ENCODE measurements around the gene OR10AD1. TPM values are rescaled to one million over a fixed set of nuclear protein-coding genes. Genes with fewer than 3 reads are reported as not detected.

The OR10AD1 gene
- total and polyA plus RNA-seq, 9 of the 15 experiments (the other 6 are each of a cell fraction or from before 2014, with no cell fraction given), result not detected

DNA sequence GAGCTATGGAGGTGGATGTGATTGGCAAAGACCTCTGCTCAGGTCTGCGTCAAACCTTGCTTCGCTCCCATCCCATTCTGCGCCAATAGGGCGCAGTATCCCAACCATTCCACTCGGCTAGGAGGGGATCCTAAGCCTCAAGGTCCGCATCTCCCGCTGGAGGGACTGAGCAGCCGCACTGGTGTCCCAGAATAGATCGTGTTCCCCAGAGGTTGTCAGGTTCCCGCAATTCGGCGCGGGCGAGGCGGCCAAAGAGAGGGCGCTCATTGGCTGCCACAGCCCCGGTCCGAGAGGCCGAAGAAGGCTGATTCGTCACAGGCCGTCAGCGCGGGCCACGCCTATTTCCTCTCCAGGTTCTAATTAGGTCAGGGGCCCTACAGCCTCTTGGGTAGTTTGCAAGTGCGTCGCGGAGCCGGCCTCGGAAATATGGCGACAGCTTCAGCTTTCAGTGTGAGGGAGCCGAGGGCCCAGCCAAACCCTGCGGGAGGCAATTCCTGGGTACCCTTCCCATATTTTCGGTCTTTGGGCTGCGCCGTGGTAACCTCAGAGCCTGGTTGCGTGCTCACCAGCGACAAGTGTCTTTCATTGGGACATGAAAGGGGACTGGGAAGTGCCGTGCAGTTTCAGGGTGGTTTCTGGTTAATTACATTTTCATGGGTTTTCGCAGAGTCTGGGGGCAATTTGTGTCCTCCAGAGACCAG, 5.0 kb downstream of the OR10AD1 start (continued):
- TF ChIP-seq JUND (IDR thresholded peaks at IDR 0.05; ENCODE audit: borderline replicate concordance, low read depth, low read length) (peak; percentile 35; the same call in 1 of the 2 replicates), JUND (tag; IDR thresholded peaks at IDR 0.05; ENCODE audit: borderline replicate concordance, low read depth, low read length) (no peak; the same call in 2 of the 3 replicates), ZBTB8A (IDR thresholded peaks at IDR 0.05; ENCODE audit: partially characterized antibody) (no peak), TARDBP (IDR thresholded peaks at IDR 0.05) (peak; percentile 56; the same call in 1 of the 2 replicates), ETS2 (tag; IDR thresholded peaks at IDR 0.05; ENCODE audit: borderline replicate concordance, poor library complexity, severe bottlenecking) (no peak), IRF9 (tag; IDR thresholded peaks at IDR 0.05) (no peak), HLTF (IDR thresholded peaks at IDR 0.05) (no peak), LCOR (CRISPR knock-in tag; IDR thresholded peaks at IDR 0.05) (peak; percentile 45; the same call in 1 of the 2 replicates), ZNF277 (CRISPR knock-in tag; IDR thresholded peaks at IDR 0.05; ENCODE audit: borderline replicate concordance) (no peak), ARNT (IDR thresholded peaks at IDR 0.05) (no peak), MLX (CRISPR knock-in tag; conservative IDR thresholded peaks at IDR 0.05) (no peak), HMGN3 (IDR thresholded peaks at IDR 0.05; ENCODE audit: borderline replicate concordance, extremely low read depth, insufficient read length, low read depth, low read length) (no peak), ZC3H8 (IDR thresholded peaks at IDR 0.05) (no peak), MNT (conservative IDR thresholded peaks at IDR 0.05) (0 out of 4 replicates have a peak, but pooled peaks of 1 of the 2 experiments have one; percentile 39)
- TF ChIP-seq, protein P1, sequence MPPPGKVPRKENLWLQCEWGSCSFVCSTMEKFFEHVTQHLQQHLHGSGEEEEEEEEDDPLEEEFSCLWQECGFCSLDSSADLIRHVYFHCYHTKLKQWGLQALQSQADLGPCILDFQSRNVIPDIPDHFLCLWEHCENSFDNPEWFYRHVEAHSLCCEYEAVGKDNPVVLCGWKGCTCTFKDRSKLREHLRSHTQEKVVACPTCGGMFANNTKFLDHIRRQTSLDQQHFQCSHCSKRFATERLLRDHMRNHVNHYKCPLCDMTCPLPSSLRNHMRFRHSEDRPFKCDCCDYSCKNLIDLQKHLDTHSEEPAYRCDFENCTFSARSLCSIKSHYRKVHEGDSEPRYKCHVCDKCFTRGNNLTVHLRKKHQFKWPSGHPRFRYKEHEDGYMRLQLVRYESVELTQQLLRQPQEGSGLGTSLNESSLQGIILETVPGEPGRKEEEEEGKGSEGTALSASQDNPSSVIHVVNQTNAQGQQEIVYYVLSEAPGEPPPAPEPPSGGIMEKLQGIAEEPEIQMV (tag; conservative IDR thresholded peaks at IDR 0.05; ENCODE audit: low read depth), result no peak
- TF ChIP-seq, protein P2, sequence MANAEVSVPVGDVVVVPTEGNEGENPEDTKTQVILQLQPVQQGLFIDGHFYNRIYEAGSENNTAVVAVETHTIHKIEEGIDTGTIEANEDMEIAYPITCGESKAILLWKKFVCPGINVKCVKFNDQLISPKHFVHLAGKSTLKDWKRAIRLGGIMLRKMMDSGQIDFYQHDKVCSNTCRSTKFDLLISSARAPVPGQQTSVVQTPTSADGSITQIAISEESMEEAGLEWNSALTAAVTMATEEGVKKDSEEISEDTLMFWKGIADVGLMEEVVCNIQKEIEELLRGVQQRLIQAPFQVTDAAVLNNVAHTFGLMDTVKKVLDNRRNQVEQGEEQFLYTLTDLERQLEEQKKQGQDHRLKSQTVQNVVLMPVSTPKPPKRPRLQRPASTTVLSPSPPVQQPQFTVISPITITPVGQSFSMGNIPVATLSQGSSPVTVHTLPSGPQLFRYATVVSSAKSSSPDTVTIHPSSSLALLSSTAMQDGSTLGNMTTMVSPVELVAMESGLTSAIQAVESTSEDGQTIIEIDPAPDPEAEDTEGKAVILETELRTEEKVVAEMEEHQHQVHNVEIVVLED (CRISPR knock-in tag; IDR thresholded peaks at IDR 0.05), result no peak
- TF ChIP-seq, protein P3, sequence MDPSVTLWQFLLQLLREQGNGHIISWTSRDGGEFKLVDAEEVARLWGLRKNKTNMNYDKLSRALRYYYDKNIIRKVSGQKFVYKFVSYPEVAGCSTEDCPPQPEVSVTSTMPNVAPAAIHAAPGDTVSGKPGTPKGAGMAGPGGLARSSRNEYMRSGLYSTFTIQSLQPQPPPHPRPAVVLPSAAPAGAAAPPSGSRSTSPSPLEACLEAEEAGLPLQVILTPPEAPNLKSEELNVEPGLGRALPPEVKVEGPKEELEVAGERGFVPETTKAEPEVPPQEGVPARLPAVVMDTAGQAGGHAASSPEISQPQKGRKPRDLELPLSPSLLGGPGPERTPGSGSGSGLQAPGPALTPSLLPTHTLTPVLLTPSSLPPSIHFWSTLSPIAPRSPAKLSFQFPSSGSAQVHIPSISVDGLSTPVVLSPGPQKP (CRISPR knock-in tag; IDR thresholded peaks at IDR 0.05), result no peak

All from K562 (cell line).